Measurements from ENCODE around the gene ZAP70. TPM values are rescaled to one million over a fixed set of nuclear protein-coding genes. Genes with fewer than 3 reads are reported as not detected.

The ZAP70 gene
- total RNA-seq, 1 experiment from 2014 or later, result not detected

GRCh38 chr2:97726261-97727064 lies 13.1 kb downstream of the ZAP70 start:
- no peak overlapping the region for H3K27ac ChIP-seq
- DNase-seq (ENCODE audit: low read depth in 1 of 2, low spot score in 2 of 2), result no peak

GRCh38 chr2:97727296-97727695 lies 13.9 kb downstream of the ZAP70 start:
- no peak for DNase-seq (ENCODE audit: low read depth in 1 of 2, low spot score in 2 of 2)
- Histone ChIP-seq H3K27ac (no peak overlapping the region), H3K4me1 (replicated peaks) (no peaks in the 10 kb centered on the region), H3K27me3 (replicated peaks) (0 out of 2 replicates have a peak, but pooled peaks cover 8% of the 10 kb centered on the region), H3K9me3 (replicated peaks) (peaks cover 6% of the 10 kb centered on the region; the same call in 1 of the 2 replicates), H3K36me3 (no peaks in the 10 kb centered on the region), H3K4me3 (no peak overlapping the region)

More at GRCh38 chr2:97726261-97727064, 13.1 kb downstream of the ZAP70 start:
- H3K27me3 ChIP-seq (replicated peaks), result 0 out of 2 replicates have a peak, but pooled peaks cover 8% of the 10 kb centered on the region
- no peaks in the 10 kb centered on the region for H3K4me1 ChIP-seq (replicated peaks)
- peaks cover 6% of the 10 kb centered on the region; the same call in 1 of the 2 replicates for H3K9me3 ChIP-seq (replicated peaks)
- H3K4me3 ChIP-seq, result no peak overlapping the region
- H3K36me3 ChIP-seq, result no peaks in the 10 kb centered on the region

- no peaks in the 10 kb centered on the region for H3K36me3 ChIP-seq
- H3K27me3 ChIP-seq (replicated peaks), result 0 out of 2 replicates have a peak, but pooled peaks cover 3% of the 10 kb centered on the region
- no peak for DNase-seq (ENCODE audit: low read depth in 1 of 2, low spot score in 2 of 2)
- no peaks in the 10 kb centered on the region for H3K4me1 ChIP-seq (replicated peaks)
- no peak overlapping the region for H3K4me3 ChIP-seq
- no peak overlapping the region for H3K27ac ChIP-seq
- H3K9me3 ChIP-seq (replicated peaks), result peaks cover 6% of the 10 kb centered on the region; the same call in 1 of the 2 replicates
Observed at GRCh38 chr2:97728091-97728731, 14.8 kb downstream of the ZAP70 start.

- Histone ChIP-seq H3K9me3 (replicated peaks) (peaks cover 6% of the 10 kb centered on the region; the same call in 1 of the 2 replicates), H3K4me3 (no peak overlapping the region), H3K4me1 (replicated peaks) (no peaks in the 10 kb centered on the region), H3K27me3 (replicated peaks) (no peaks in the 10 kb centered on the region), H3K27ac (no peak overlapping the region), H3K36me3 (no peaks in the 10 kb centered on the region)
- no peak for DNase-seq (ENCODE audit: low read depth in 1 of 2, low spot score in 2 of 2)
Observed at GRCh38 chr2:97730245-97730644, 16.9 kb downstream of the ZAP70 start.

- no peak overlapping the region for H3K4me3 ChIP-seq
- no peak for DNase-seq (ENCODE audit: low read depth in 1 of 2, low spot score in 2 of 2)
- no peaks in the 10 kb centered on the region for H3K27me3 ChIP-seq (replicated peaks)
- H3K9me3 ChIP-seq (replicated peaks), result peaks cover 6% of the 10 kb centered on the region; the same call in 1 of the 2 replicates
- no peaks in the 10 kb centered on the region for H3K36me3 ChIP-seq
- no peaks in the 10 kb centered on the region for H3K4me1 ChIP-seq (replicated peaks)
- H3K27ac ChIP-seq, result no peak overlapping the region
Observed at GRCh38 chr2:97731274-97732020, 18.1 kb downstream of the ZAP70 start.

GRCh38 chr2:97732436-97733340 lies 19.3 kb downstream of the ZAP70 start:
- peaks cover 6% of the 10 kb centered on the region; the same call in 1 of the 2 replicates for H3K9me3 ChIP-seq (replicated peaks)
- no peak for DNase-seq (ENCODE audit: low read depth in 1 of 2, low spot score in 2 of 2)

GRCh38 chr2:97733341-97734035 lies 20.1 kb downstream of the ZAP70 start:
- H3K9me3 ChIP-seq (replicated peaks), result peaks cover 6% of the 10 kb centered on the region; the same call in 1 of the 2 replicates
- no peak overlapping the region for H3K4me3 ChIP-seq
- no peak for DNase-seq (ENCODE audit: low read depth in 1 of 2, low spot score in 2 of 2)
- H3K27me3 ChIP-seq (replicated peaks), result no peaks in the 10 kb centered on the region
- no peaks in the 10 kb centered on the region for H3K4me1 ChIP-seq (replicated peaks)
- H3K27ac ChIP-seq, result no peak overlapping the region
- H3K36me3 ChIP-seq, result no peaks in the 10 kb centered on the region

More at GRCh38 chr2:97732436-97733340, 19.3 kb downstream of the ZAP70 start:
- no peaks in the 10 kb centered on the region for H3K27me3 ChIP-seq (replicated peaks)
- H3K36me3 ChIP-seq, result no peaks in the 10 kb centered on the region
- H3K4me1 ChIP-seq (replicated peaks), result no peaks in the 10 kb centered on the region
- H3K27ac ChIP-seq, result no peak overlapping the region
- H3K4me3 ChIP-seq, result no peak overlapping the region

GRCh38 chr2:97734061-97735051 lies 21.0 kb downstream of the ZAP70 start:
- no peak overlapping the region for H3K27ac ChIP-seq

GRCh38 chr2:97735161-97735561 lies 21.8 kb downstream of the ZAP70 start:
- Histone ChIP-seq H3K36me3 (no peaks in the 10 kb centered on the region), H3K9me3 (replicated peaks) (peaks cover 3% of the 10 kb centered on the region; the same call in 1 of the 2 replicates), H3K27ac (no peak overlapping the region), H3K4me1 (replicated peaks) (no peaks in the 10 kb centered on the region), H3K4me3 (no peak overlapping the region), H3K27me3 (replicated peaks) (no peaks in the 10 kb centered on the region)
- DNase-seq (ENCODE audit: low read depth in 1 of 2, low spot score in 2 of 2), result no peak

More at GRCh38 chr2:97734061-97735051, 21.0 kb downstream of the ZAP70 start:
- DNase-seq (ENCODE audit: low read depth in 1 of 2, low spot score in 2 of 2), result no peak
- H3K4me1 ChIP-seq (replicated peaks), result no peaks in the 10 kb centered on the region
- no peak overlapping the region for H3K4me3 ChIP-seq
- peaks cover 6% of the 10 kb centered on the region; the same call in 1 of the 2 replicates for H3K9me3 ChIP-seq (replicated peaks)
- no peaks in the 10 kb centered on the region for H3K36me3 ChIP-seq
- H3K27me3 ChIP-seq (replicated peaks), result no peaks in the 10 kb centered on the region

GRCh38 chr2:97736185-97736584 lies 22.8 kb downstream of the ZAP70 start:
- H3K9me3 ChIP-seq (replicated peaks), result no peaks in the 10 kb centered on the region
- H3K36me3 ChIP-seq, result no peaks in the 10 kb centered on the region
- no peak for DNase-seq (ENCODE audit: low read depth in 1 of 2, low spot score in 2 of 2)
- no peaks in the 10 kb centered on the region for H3K27me3 ChIP-seq (replicated peaks)
- H3K4me1 ChIP-seq (replicated peaks), result no peaks in the 10 kb centered on the region
- no peak overlapping the region for H3K4me3 ChIP-seq
- H3K27ac ChIP-seq, result no peak overlapping the region

GRCh38 chr2:97736608-97737330 lies 23.4 kb downstream of the ZAP70 start:
- DNase-seq (ENCODE audit: low read depth in 1 of 2, low spot score in 2 of 2), result no peak
- Histone ChIP-seq H3K36me3 (no peaks in the 10 kb centered on the region), H3K27ac (no peak overlapping the region), H3K4me3 (no peak overlapping the region), H3K9me3 (replicated peaks) (no peaks in the 10 kb centered on the region), H3K27me3 (replicated peaks) (no peaks in the 10 kb centered on the region), H3K4me1 (replicated peaks) (no peaks in the 10 kb centered on the region)

Data from SJSA1 (cell line).